Measurements from ENCODE around the gene POLA2. TPM values are rescaled to one million over a fixed set of nuclear protein-coding genes. Genes with fewer than 3 reads are reported as not detected.

POLA2 gene
- total RNA-seq, 1 donor from 2014 or later: 5.9 TPM

- H3K9me3 Mint-ChIP-seq (ENCODE audit: unreplicated experiment): no peaks in the 10 kb centered on the region
- DNase-seq (ENCODE audit: extremely low spot score, unreplicated experiment): no peak
- TF ChIP-seq, protein P1, sequence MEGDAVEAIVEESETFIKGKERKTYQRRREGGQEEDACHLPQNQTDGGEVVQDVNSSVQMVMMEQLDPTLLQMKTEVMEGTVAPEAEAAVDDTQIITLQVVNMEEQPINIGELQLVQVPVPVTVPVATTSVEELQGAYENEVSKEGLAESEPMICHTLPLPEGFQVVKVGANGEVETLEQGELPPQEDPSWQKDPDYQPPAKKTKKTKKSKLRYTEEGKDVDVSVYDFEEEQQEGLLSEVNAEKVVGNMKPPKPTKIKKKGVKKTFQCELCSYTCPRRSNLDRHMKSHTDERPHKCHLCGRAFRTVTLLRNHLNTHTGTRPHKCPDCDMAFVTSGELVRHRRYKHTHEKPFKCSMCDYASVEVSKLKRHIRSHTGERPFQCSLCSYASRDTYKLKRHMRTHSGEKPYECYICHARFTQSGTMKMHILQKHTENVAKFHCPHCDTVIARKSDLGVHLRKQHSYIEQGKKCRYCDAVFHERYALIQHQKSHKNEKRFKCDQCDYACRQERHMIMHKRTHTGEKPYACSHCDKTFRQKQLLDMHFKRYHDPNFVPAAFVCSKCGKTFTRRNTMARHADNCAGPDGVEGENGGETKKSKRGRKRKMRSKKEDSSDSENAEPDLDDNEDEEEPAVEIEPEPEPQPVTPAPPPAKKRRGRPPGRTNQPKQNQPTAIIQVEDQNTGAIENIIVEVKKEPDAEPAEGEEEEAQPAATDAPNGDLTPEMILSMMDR (IDR thresholded peaks at IDR 0.05): no peak
- peak overlapping the region; percentile 41 for H3K27ac Mint-ChIP-seq (ENCODE audit: unreplicated experiment)
- H3K4me1 Mint-ChIP-seq (ENCODE audit: unreplicated experiment): peaks cover 26% of the 10 kb centered on the region
- no peaks in the 10 kb centered on the region for H3K27me3 Mint-ChIP-seq (ENCODE audit: unreplicated experiment)
- no peaks in the 10 kb centered on the region for H3K36me3 Mint-ChIP-seq (ENCODE audit: unreplicated experiment)
- H3K4me3 Mint-ChIP-seq (ENCODE audit: unreplicated experiment): no peak overlapping the region
Observed at GRCh38 chr11:65308281-65308891, 46.6 kb downstream of the POLA2 start.

GRCh38 chr11:65309006-65309405 lies 47.2 kb downstream of the POLA2 start:
- DNase-seq (ENCODE audit: extremely low spot score, unreplicated experiment): no peak
- no peak overlapping the region for H3K4me3 Mint-ChIP-seq (ENCODE audit: unreplicated experiment)
- no peaks in the 10 kb centered on the region for H3K9me3 Mint-ChIP-seq (ENCODE audit: unreplicated experiment)
- H3K4me1 Mint-ChIP-seq (ENCODE audit: unreplicated experiment): peaks cover 33% of the 10 kb centered on the region
- no peaks in the 10 kb centered on the region for H3K36me3 Mint-ChIP-seq (ENCODE audit: unreplicated experiment)
- TF ChIP-seq, protein P1 (IDR thresholded peaks at IDR 0.05): no peak
- H3K27me3 Mint-ChIP-seq (ENCODE audit: unreplicated experiment): no peaks in the 10 kb centered on the region
- H3K27ac Mint-ChIP-seq (ENCODE audit: unreplicated experiment): no peak overlapping the region

DNA sequence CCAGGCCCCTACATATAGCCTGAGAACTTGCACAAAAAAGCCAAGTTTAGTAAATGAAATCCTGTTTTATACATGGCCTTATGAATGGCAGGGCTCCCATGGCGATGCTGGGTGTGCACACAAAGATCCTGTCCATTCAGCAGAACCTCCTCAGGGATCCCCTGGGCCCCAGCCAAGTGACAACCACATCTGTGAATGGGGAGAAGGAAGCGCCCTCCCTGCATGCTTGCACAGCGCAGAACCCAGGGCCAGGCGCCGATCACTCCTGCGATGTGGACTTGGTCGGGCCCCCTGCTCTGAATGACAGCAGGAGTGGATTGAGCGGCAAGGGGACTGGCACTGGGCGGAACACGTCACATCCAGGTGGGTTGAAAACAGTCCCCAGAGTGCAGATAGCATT lies 48.5 kb downstream of the POLA2 start:
- Mint-ChIP-seq H3K4me3 (ENCODE audit: unreplicated experiment) (no peak overlapping the region), H3K27me3 (ENCODE audit: unreplicated experiment) (no peaks in the 10 kb centered on the region), H3K27ac (ENCODE audit: unreplicated experiment) (no peak overlapping the region), H3K9me3 (ENCODE audit: unreplicated experiment) (no peaks in the 10 kb centered on the region), H3K4me1 (ENCODE audit: unreplicated experiment) (peaks cover 35% of the 10 kb centered on the region), H3K36me3 (ENCODE audit: unreplicated experiment) (no peaks in the 10 kb centered on the region)
- no peak for DNase-seq (ENCODE audit: extremely low spot score, unreplicated experiment)
- TF ChIP-seq, protein P1 (IDR thresholded peaks at IDR 0.05): no peak

DNA sequence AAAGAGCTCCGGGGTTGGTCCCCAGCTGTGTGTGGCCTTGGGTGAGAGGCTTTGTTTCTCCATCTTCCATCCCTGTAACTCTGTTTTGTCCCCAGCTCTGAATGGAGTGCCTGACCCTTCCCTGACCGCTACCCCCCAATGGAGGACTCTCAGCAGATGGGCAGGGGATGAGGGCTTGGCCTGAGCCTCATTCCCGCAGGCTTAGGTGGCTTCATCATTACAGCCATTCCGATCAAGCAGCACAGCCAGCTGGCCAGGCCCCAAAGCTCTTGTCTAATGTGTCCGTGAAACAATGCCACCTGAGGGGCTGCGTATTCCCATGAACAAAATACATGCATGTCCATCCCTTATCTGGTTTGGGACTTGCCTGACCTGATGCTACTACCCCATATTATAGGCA lies 49.0 kb downstream of the POLA2 start:
- Mint-ChIP-seq H3K36me3 (ENCODE audit: unreplicated experiment) (no peaks in the 10 kb centered on the region), H3K27ac (ENCODE audit: unreplicated experiment) (no peak overlapping the region), H3K4me1 (ENCODE audit: unreplicated experiment) (peaks cover 31% of the 10 kb centered on the region), H3K4me3 (ENCODE audit: unreplicated experiment) (no peak overlapping the region), H3K9me3 (ENCODE audit: unreplicated experiment) (no peaks in the 10 kb centered on the region), H3K27me3 (ENCODE audit: unreplicated experiment) (no peaks in the 10 kb centered on the region)
- no peak for DNase-seq (ENCODE audit: extremely low spot score, unreplicated experiment)
- TF ChIP-seq, protein P1 (IDR thresholded peaks at IDR 0.05): no peak

GRCh38 chr11:65311170-65311678 lies 49.5 kb downstream of the POLA2 start:
- TF ChIP-seq, protein P1 (IDR thresholded peaks at IDR 0.05): no peak
- Mint-ChIP-seq H3K4me1 (ENCODE audit: unreplicated experiment) (peaks cover 36% of the 10 kb centered on the region), H3K36me3 (ENCODE audit: unreplicated experiment) (no peaks in the 10 kb centered on the region), H3K9me3 (ENCODE audit: unreplicated experiment) (no peaks in the 10 kb centered on the region), H3K4me3 (ENCODE audit: unreplicated experiment) (no peak overlapping the region), H3K27me3 (ENCODE audit: unreplicated experiment) (no peaks in the 10 kb centered on the region), H3K27ac (ENCODE audit: unreplicated experiment) (no peak overlapping the region)
- no peak for DNase-seq (ENCODE audit: extremely low spot score, unreplicated experiment)

All from osteocyte (in vitro differentiated cells).